ENCODE results near the gene EIF1.

The EIF1 gene

DNA sequence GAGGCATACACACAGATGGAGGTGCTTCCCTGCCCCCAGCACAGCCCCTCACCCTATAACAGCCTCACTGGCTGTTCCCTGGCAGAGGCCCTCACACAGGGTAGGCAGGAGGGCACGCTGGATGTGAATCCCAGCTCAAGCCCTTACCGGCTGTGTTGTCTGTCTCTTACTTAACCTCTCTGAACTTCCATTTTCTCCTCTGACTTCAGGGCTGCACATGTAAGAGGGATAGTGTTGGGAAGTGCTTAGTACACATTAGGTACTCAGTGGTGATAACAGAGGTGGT lies 24.6 kb upstream of the EIF1 start:
- H3K14ac ChIP-seq (ENCODE audit: low read length): no peak overlapping the region
- no peak overlapping the region for H3K18ac ChIP-seq (ENCODE audit: low read length)
- H2BK12ac ChIP-seq (ENCODE audit: low read length): no peak overlapping the region
- H2AFZ ChIP-seq (ENCODE audit: low read length): no peak overlapping the region
- DNase-seq (ENCODE audit: low spot score): no peak
- H2BK5ac ChIP-seq (ENCODE audit: low read length): no peak overlapping the region
- no peak overlapping the region for H4K8ac ChIP-seq (ENCODE audit: low read depth, low read length)
- no peaks in the 10 kb centered on the region for H3K36me3 ChIP-seq (replicated peaks in 1 of 2; ENCODE audit: control insufficient read depth in 2 of 2, insufficient read depth in 2 of 2, low read length in 2 of 2)
- no peak overlapping the region for H3K23ac ChIP-seq (ENCODE audit: low read depth, low read length, poor library complexity)
- no peak overlapping the region for H3K4me2 ChIP-seq (ENCODE audit: insufficient read depth, low read length, poor library complexity, severe bottlenecking)
- peak overlapping the region; percentile 7 for H3K9ac ChIP-seq (ENCODE audit: low read depth, low read length, poor library complexity)
- no peak overlapping the region for H4K91ac ChIP-seq (ENCODE audit: low read depth, low read length, poor library complexity)
- H2AK5ac ChIP-seq (ENCODE audit: low read depth, low read length): no peak overlapping the region
- no peak overlapping the region for H2BK15ac ChIP-seq (ENCODE audit: low read length)
- H3K79me1 ChIP-seq (ENCODE audit: low read depth, low read length): no peaks in the 10 kb centered on the region
- H3K4me1 ChIP-seq (ENCODE audit: control insufficient read depth in 2 of 2, insufficient read depth in 1 of 2, low read depth in 1 of 2, low read length in 2 of 2): peaks cover 8 to 11% of the 10 kb centered on the region in 2 donors
- no peak overlapping the region for H2BK120ac ChIP-seq (ENCODE audit: low read depth, low read length)
- no peak overlapping the region for H3K27ac ChIP-seq (replicated peaks; ENCODE audit: low read length)
- no CpG with 5 or more reads among the region's 2 CpGs for WGBS, 2 donors (ENCODE audit: extremely low coverage in 2 of 2, insufficient read length in 2 of 2, insufficient replicate concordance in 1 of 2)
- peaks cover 0 to 25% (median 8%) of the 10 kb centered on the region in 3 experiments for H3K27me3 ChIP-seq (ENCODE audit: control insufficient read depth in 3 of 3, insufficient read depth in 3 of 3, low read depth in 1 of 3, low read length in 3 of 3)
- no peak overlapping the region for H3K4me3 ChIP-seq (ENCODE audit: low read length in 2 of 2)
- no peaks in the 10 kb centered on the region for H3K9me3 ChIP-seq (replicated peaks in 1 of 2; ENCODE audit: control insufficient read depth in 2 of 2, insufficient read depth in 1 of 2, low read depth in 1 of 2, low read length in 2 of 2)
- H3K4ac ChIP-seq (ENCODE audit: low read length): no peak overlapping the region

- Histone ChIP-seq H4K8ac (ENCODE audit: low read depth, low read length) (no peak overlapping the region), H2BK15ac (ENCODE audit: low read length) (peak overlapping the region; percentile 96), H3K18ac (ENCODE audit: low read length) (peak overlapping the region; percentile 92), H2AK5ac (ENCODE audit: low read depth, low read length) (no peak overlapping the region), H3K79me1 (ENCODE audit: low read depth, low read length) (no peaks in the 10 kb centered on the region), H2BK5ac (ENCODE audit: low read length) (no peak overlapping the region), H3K4me3 (ENCODE audit: low read length in 2 of 2) (no peak overlapping the region), H3K9me3 (replicated peaks in 1 of 2; ENCODE audit: control insufficient read depth in 2 of 2, insufficient read depth in 1 of 2, low read depth in 1 of 2, low read length in 2 of 2) (no peaks in the 10 kb centered on the region), H3K36me3 (replicated peaks in 1 of 2; ENCODE audit: control insufficient read depth in 2 of 2, insufficient read depth in 2 of 2, low read length in 2 of 2) (no peaks in the 10 kb centered on the region), H3K27ac (replicated peaks; ENCODE audit: low read length) (no peak overlapping the region), H3K9ac (ENCODE audit: low read depth, low read length, poor library complexity) (peak overlapping the region; percentile 78), H4K91ac (ENCODE audit: low read depth, low read length, poor library complexity) (no peak overlapping the region), H2AFZ (ENCODE audit: low read length) (peak overlapping the region; percentile 95), H3K23ac (ENCODE audit: low read depth, low read length, poor library complexity) (peak overlapping the region; percentile 48), H3K14ac (ENCODE audit: low read length) (no peak overlapping the region), H2BK12ac (ENCODE audit: low read length) (no peak overlapping the region), H2BK120ac (ENCODE audit: low read depth, low read length) (peak overlapping the region; percentile 39), H3K4me2 (ENCODE audit: insufficient read depth, low read length, poor library complexity, severe bottlenecking) (peak overlapping the region; percentile 50), H3K4me1 (ENCODE audit: control insufficient read depth in 2 of 2, insufficient read depth in 1 of 2, low read depth in 1 of 2, low read length in 2 of 2) (peaks cover 8 to 11% of the 10 kb centered on the region in 2 donors), H3K4ac (ENCODE audit: low read length) (no peak overlapping the region), H3K27me3 (ENCODE audit: control insufficient read depth in 3 of 3, insufficient read depth in 3 of 3, low read depth in 1 of 3, low read length in 3 of 3) (peaks cover 0 to 20% (median 8%) of the 10 kb centered on the region in 3 experiments)
- no CpG with 5 or more reads among the region's 15 CpGs for WGBS, 2 donors (ENCODE audit: extremely low coverage in 2 of 2, insufficient read length in 2 of 2, insufficient replicate concordance in 1 of 2)
- DNase-seq (ENCODE audit: low spot score): no peak
These were observed 23.8 kb upstream of the EIF1 start for GRCh38 chr17:41664587-41665565.

DNA sequence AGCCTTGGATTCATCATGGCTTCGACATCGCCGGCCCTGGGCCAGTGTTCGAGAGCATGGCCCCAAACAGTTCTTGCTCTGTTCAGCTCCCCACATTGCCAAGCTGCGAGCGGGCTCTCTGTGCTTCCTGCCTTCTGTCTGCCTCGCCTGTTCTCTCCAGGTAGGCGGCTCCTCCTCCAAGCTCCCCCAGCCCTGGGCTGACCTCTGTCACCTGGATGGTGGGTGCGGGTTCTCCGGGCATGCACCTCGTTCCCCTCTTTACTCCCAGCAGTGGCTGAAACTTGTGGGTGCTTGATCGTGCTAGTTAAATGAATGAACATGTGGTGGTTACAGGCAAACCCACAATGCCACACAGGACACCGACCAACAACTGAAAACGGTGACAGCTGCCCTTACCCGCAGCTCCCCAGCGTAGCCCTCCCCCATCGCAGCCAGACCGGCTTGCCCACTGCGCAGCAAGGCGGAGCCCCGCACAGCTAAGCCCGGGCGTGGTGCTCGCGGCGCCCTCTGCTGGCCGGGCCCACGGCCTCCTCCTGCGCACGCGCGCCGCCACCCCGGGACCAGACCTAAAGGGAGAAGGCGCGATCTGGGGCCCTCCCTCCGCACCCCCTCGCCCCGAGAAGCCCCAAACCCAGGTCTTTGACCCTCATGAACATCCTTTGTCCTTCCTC lies 23.0 kb upstream of the EIF1 start:
- DNase-seq (ENCODE audit: low spot score): peak; percentile 81

DNA sequence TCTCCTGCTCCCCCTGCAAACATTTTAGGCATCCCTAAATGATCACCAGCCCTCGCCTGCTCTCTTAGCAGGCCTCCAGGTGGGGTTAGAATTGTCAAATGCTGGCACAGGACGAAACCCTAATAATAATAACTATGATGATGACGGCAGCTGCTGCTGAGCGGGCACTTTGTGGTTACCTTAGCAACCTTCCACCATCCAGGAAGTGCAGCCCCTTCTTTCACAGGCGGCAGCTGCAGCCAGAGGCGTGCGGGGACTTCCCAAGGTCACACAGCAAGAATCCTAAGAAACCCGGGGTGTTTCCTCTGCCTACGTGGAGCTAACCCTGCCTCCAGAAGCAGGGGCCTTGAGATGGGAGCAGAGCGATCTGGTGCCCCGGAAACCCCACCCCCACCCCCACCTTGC lies 22.4 kb upstream of the EIF1 start:
- H3K79me1 ChIP-seq (ENCODE audit: low read depth, low read length): no peaks in the 10 kb centered on the region
- H2BK120ac ChIP-seq (ENCODE audit: low read depth, low read length): no peak overlapping the region
- H3K4me2 ChIP-seq (ENCODE audit: insufficient read depth, low read length, poor library complexity, severe bottlenecking): peak overlapping the region; percentile 93
- H2AFZ ChIP-seq (ENCODE audit: low read length): peak overlapping the region; percentile 95
- H2BK15ac ChIP-seq (ENCODE audit: low read length): peak overlapping the region; percentile 88
- H3K9ac ChIP-seq (ENCODE audit: low read depth, low read length, poor library complexity): no peak overlapping the region
- H2AK5ac ChIP-seq (ENCODE audit: low read depth, low read length): peak overlapping the region; percentile 38
- peak overlapping the region; percentile 24 to 44 for H3K4me3 ChIP-seq (ENCODE audit: low read length in 2 of 2)
- H3K27me3 ChIP-seq (ENCODE audit: control insufficient read depth in 3 of 3, insufficient read depth in 3 of 3, low read depth in 1 of 3, low read length in 3 of 3): peaks cover 0 to 11% (median 8%) of the 10 kb centered on the region in 3 experiments
- no peaks in the 10 kb centered on the region for H3K9me3 ChIP-seq (replicated peaks in 1 of 2; ENCODE audit: control insufficient read depth in 2 of 2, insufficient read depth in 1 of 2, low read depth in 1 of 2, low read length in 2 of 2)
- H3K14ac ChIP-seq (ENCODE audit: low read length): no peak overlapping the region
- peaks cover 8 to 11% of the 10 kb centered on the region in 2 donors for H3K4me1 ChIP-seq (ENCODE audit: control insufficient read depth in 2 of 2, insufficient read depth in 1 of 2, low read depth in 1 of 2, low read length in 2 of 2)
- DNase-seq (ENCODE audit: low spot score): peak; percentile 35
- H2BK12ac ChIP-seq (ENCODE audit: low read length): no peak overlapping the region
- no CpG with 5 or more reads among the region's 11 CpGs for WGBS, 2 donors (ENCODE audit: extremely low coverage in 2 of 2, insufficient read length in 2 of 2, insufficient replicate concordance in 1 of 2)
- no peaks in the 10 kb centered on the region for H3K36me3 ChIP-seq (replicated peaks in 1 of 2; ENCODE audit: control insufficient read depth in 2 of 2, insufficient read depth in 2 of 2, low read length in 2 of 2)
- no peak overlapping the region for H3K23ac ChIP-seq (ENCODE audit: low read depth, low read length, poor library complexity)
- no peak overlapping the region for H3K4ac ChIP-seq (ENCODE audit: low read length)
- H3K18ac ChIP-seq (ENCODE audit: low read length): peak overlapping the region; percentile 61
- no peak overlapping the region for H4K8ac ChIP-seq (ENCODE audit: low read depth, low read length)
- H3K27ac ChIP-seq (replicated peaks; ENCODE audit: low read length): no peak overlapping the region
- no peak overlapping the region for H4K91ac ChIP-seq (ENCODE audit: low read depth, low read length, poor library complexity)
- no peak overlapping the region for H2BK5ac ChIP-seq (ENCODE audit: low read length)

More for the DNA sequence above, 23.0 kb upstream of the EIF1 start:
- Histone ChIP-seq H3K9me3 (replicated peaks in 1 of 2; ENCODE audit: control insufficient read depth in 2 of 2, insufficient read depth in 1 of 2, low read depth in 1 of 2, low read length in 2 of 2) (no peaks in the 10 kb centered on the region), H3K27ac (replicated peaks; ENCODE audit: low read length) (no peak overlapping the region), H2BK12ac (ENCODE audit: low read length) (peak overlapping the region; percentile 80), H3K27me3 (ENCODE audit: control insufficient read depth in 3 of 3, insufficient read depth in 3 of 3, low read depth in 1 of 3, low read length in 3 of 3) (peaks cover 0 to 12% (median 8%) of the 10 kb centered on the region in 3 experiments), H3K9ac (ENCODE audit: low read depth, low read length, poor library complexity) (peak overlapping the region; percentile 78), H3K4me2 (ENCODE audit: insufficient read depth, low read length, poor library complexity, severe bottlenecking) (peak overlapping the region; percentile 93), H3K23ac (ENCODE audit: low read depth, low read length, poor library complexity) (peak overlapping the region; percentile 48), H3K4me1 (ENCODE audit: control insufficient read depth in 2 of 2, insufficient read depth in 1 of 2, low read depth in 1 of 2, low read length in 2 of 2) (peaks cover 8 to 11% of the 10 kb centered on the region in 2 donors), H3K4me3 (ENCODE audit: low read length in 2 of 2) (peak overlapping the region; percentile 24 to 44), H2AK5ac (ENCODE audit: low read depth, low read length) (no peak overlapping the region), H3K4ac (ENCODE audit: low read length) (no peak overlapping the region), H3K36me3 (replicated peaks in 1 of 2; ENCODE audit: control insufficient read depth in 2 of 2, insufficient read depth in 2 of 2, low read length in 2 of 2) (no peaks in the 10 kb centered on the region), H3K79me1 (ENCODE audit: low read depth, low read length) (no peaks in the 10 kb centered on the region), H4K91ac (ENCODE audit: low read depth, low read length, poor library complexity) (no peak overlapping the region), H2AFZ (ENCODE audit: low read length) (peak overlapping the region; percentile 95), H2BK120ac (ENCODE audit: low read depth, low read length) (peak overlapping the region; percentile 39), H2BK5ac (ENCODE audit: low read length) (no peak overlapping the region), H2BK15ac (ENCODE audit: low read length) (peak overlapping the region; percentile 96), H3K14ac (ENCODE audit: low read length) (no peak overlapping the region), H3K18ac (ENCODE audit: low read length) (peak overlapping the region; percentile 92), H4K8ac (ENCODE audit: low read depth, low read length) (no peak overlapping the region)
- no CpG with 5 or more reads among the region's 39 CpGs for WGBS, 2 donors (ENCODE audit: extremely low coverage in 2 of 2, insufficient read length in 2 of 2, insufficient replicate concordance in 1 of 2)
